Measurements from ENCODE around the gene HELZ2.

GRCh38 chr20:63533388-63533787 lies 40.7 kb downstream of the HELZ2 start:
- no peak for TF ChIP-seq CTCF (IDR thresholded peaks at IDR 0.05)
- no peak for TF ChIP-seq POLR2A (IDR thresholded peaks at IDR 0.05)
- no peak for TF ChIP-seq EP300 (IDR thresholded peaks at IDR 0.05)
